Osteoblast (primary cell): ENCODE measurements around the gene WNT8B. TPM values are rescaled to one million over a fixed set of nuclear protein-coding genes. Genes with fewer than 3 reads are reported as not detected.

Experiments
- DNase-seq: peaks from one replicate; pipeline ENCODE4 v3.0.0; 2011; ENCODE audit warnings: low spot score, mixed read lengths; ENCODE audit not compliant: insufficient read length; ENCODE audit errors: missing footprints
- H2AFZ ChIP-seq: 2 replicates; pipeline ENCODE4 v1.6.0; 2011; ENCODE audit warnings: mild to moderate bottlenecking, low read length
- H3K27ac ChIP-seq: 2 replicates; pipeline ENCODE4 v1.5.1; 2011; ENCODE audit warnings: mild to moderate bottlenecking, low read depth, low read length, moderate library complexity
- H3K27me3 ChIP-seq: 2 replicates; pipeline ENCODE4 v1.6.0; 2012; ENCODE audit warnings: mild to moderate bottlenecking, control low read depth, inconsistent platforms, low read length, moderate library complexity; ENCODE audit not compliant: insufficient read depth
- H3K36me3 ChIP-seq: 2 replicates; pipeline ENCODE4 v1.5.1; 2011; ENCODE audit warnings: mild to moderate bottlenecking, low read length, control low read depth, moderate library complexity; ENCODE audit not compliant: insufficient read depth
- H3K4me1 ChIP-seq: 2 replicates; pipeline ENCODE4 v1.5.1; 2011; ENCODE audit warnings: mild to moderate bottlenecking, low read length, control low read depth, moderate library complexity; ENCODE audit not compliant: insufficient read depth
- H3K4me2 ChIP-seq: 2 replicates; pipeline ENCODE4 v1.6.0; 2011; ENCODE audit warnings: mild to moderate bottlenecking, low read length; ENCODE audit not compliant: insufficient read depth
- H3K4me3 ChIP-seq: fragments of 200-600 bp; sonication (generic); 3 replicates; pipeline ENCODE4 v1.5.1; 2012; ENCODE audit warnings: mild to moderate bottlenecking, low read length, inconsistent platforms; ENCODE audit not compliant: insufficient read depth
- H3K79me2 ChIP-seq: 2 replicates; pipeline ENCODE4 v1.6.0; 2012; ENCODE audit warnings: mild to moderate bottlenecking, low read length, control low read depth, inconsistent platforms; ENCODE audit not compliant: insufficient read depth
- H3K9me3 ChIP-seq: 2 replicates; pipeline ENCODE4 v1.5.1; 2011; ENCODE audit warnings: low read depth, low read length, control low read depth
- H4K20me1 ChIP-seq: 2 replicates; pipeline ENCODE4 v1.6.0; 2012; ENCODE audit warnings: mild to moderate bottlenecking, low read length, control low read depth; ENCODE audit not compliant: insufficient read depth
- total RNA-seq: library from RNA; depleted of rRNA; stranded (reverse); fragments of >200 nt; gene quantifications from 2 replicates; pipeline ENCODE4 v1.2.3, GENCODE V29; 2012
- TF ChIP-seq, protein P1 (sequence below): IDR thresholded peaks from 2 replicates; pipeline ENCODE4 v1.5.1; 2011; ENCODE audit warnings: mild to moderate bottlenecking, low read depth, low read length, moderate library complexity; ENCODE audit errors: extremely low read depth

WNT8B gene
- total RNA-seq, 1 donor, result not detected

DNA sequence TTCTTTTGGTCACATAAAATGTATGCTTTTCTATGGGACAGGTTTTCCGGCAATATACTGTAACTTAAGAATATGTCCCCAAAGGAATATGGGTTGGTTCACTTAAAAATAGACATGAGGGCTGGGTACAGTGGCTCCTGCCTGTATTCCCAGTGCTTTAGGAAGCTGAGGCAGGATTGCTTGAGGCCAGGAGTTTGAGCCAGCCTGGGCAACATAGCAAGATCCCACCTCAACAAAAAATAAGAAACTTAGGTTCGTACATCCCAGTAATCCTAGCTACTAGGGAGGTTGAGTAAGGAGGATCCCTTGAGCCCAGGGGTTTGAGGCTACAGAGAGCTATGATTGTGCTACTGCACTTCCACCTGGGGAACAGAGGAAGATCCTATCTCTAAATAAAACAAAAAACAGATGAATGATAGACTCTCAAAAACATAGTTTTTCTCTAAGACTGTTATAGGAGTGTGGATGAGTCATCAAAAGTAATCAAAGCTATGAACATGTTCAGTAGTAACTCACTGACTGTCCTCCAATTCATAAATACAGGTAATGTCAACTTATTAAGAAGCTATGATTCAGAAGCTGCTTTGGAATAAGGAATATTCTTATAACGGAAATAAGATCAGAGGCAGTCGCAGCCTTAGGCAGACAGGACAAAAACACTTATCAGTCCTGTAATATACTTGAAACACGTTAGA, 59.4 kb downstream of the WNT8B start:
- peaks cover 40% of the 10 kb centered on the region for H3K36me3 ChIP-seq
- no peaks in the 10 kb centered on the region for H3K27me3 ChIP-seq
- no peak overlapping the region for H2AFZ ChIP-seq
- DNase-seq, result no peak
- no peak overlapping the region for H3K27ac ChIP-seq
- H3K4me2 ChIP-seq, result no peak overlapping the region
- H3K4me1 ChIP-seq, result peaks cover 26% of the 10 kb centered on the region
- TF ChIP-seq, protein P1, sequence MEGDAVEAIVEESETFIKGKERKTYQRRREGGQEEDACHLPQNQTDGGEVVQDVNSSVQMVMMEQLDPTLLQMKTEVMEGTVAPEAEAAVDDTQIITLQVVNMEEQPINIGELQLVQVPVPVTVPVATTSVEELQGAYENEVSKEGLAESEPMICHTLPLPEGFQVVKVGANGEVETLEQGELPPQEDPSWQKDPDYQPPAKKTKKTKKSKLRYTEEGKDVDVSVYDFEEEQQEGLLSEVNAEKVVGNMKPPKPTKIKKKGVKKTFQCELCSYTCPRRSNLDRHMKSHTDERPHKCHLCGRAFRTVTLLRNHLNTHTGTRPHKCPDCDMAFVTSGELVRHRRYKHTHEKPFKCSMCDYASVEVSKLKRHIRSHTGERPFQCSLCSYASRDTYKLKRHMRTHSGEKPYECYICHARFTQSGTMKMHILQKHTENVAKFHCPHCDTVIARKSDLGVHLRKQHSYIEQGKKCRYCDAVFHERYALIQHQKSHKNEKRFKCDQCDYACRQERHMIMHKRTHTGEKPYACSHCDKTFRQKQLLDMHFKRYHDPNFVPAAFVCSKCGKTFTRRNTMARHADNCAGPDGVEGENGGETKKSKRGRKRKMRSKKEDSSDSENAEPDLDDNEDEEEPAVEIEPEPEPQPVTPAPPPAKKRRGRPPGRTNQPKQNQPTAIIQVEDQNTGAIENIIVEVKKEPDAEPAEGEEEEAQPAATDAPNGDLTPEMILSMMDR, result no peak
- no peaks in the 10 kb centered on the region for H3K9me3 ChIP-seq
- H4K20me1 ChIP-seq, result peaks cover 5% of the 10 kb centered on the region
- no peak overlapping the region for H3K4me3 ChIP-seq
- H3K79me2 ChIP-seq, result peaks cover 7% of the 10 kb centered on the region

- peaks cover 12% of the 10 kb centered on the region for H3K79me2 ChIP-seq
- H3K27me3 ChIP-seq, result no peaks in the 10 kb centered on the region
- TF ChIP-seq, protein P1, result no peak
- peaks cover 26% of the 10 kb centered on the region for H3K4me1 ChIP-seq
- DNase-seq, result no peak
- H3K36me3 ChIP-seq, result peaks cover 40% of the 10 kb centered on the region
- H3K4me3 ChIP-seq, result no peak overlapping the region
- H4K20me1 ChIP-seq, result peaks cover 5% of the 10 kb centered on the region
- H3K4me2 ChIP-seq, result no peak overlapping the region
- no peak overlapping the region for H2AFZ ChIP-seq
- no peak overlapping the region for H3K27ac ChIP-seq
- no peaks in the 10 kb centered on the region for H3K9me3 ChIP-seq
These were observed 60.1 kb downstream of the WNT8B start for GRCh38 chr10:100522945-100523344.

DNA sequence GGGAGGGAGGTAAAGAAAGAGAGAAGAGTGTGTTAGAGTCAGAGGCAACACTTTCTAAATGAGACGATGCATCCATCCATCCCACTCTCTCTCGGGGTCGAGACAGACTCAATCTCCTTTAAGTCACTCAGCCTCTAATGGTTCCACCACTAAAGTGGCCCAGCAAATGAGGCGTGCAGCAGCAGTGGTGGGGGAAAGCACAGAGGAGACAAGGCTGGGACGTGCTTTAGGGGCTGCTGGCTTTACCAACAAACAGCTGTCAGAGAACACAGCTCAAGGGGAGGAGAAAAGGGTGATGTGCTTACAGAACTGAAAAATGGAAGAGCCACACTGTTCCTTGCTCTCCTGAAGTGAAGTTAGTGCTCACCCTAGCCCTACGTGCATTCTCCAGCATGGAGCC, 61.4 kb downstream of the WNT8B start:
- no peak overlapping the region for H3K27ac ChIP-seq
- H3K4me2 ChIP-seq, result no peak overlapping the region
- TF ChIP-seq, protein P1, result no peak
- peaks cover 11% of the 10 kb centered on the region for H4K20me1 ChIP-seq
- H2AFZ ChIP-seq, result no peak overlapping the region
- H3K79me2 ChIP-seq, result peaks cover 24% of the 10 kb centered on the region
- no peak for DNase-seq
- H3K4me1 ChIP-seq, result peaks cover 33% of the 10 kb centered on the region
- H3K9me3 ChIP-seq, result no peaks in the 10 kb centered on the region
- peaks cover 40% of the 10 kb centered on the region for H3K36me3 ChIP-seq
- no peaks in the 10 kb centered on the region for H3K27me3 ChIP-seq
- no peak overlapping the region for H3K4me3 ChIP-seq

DNA sequence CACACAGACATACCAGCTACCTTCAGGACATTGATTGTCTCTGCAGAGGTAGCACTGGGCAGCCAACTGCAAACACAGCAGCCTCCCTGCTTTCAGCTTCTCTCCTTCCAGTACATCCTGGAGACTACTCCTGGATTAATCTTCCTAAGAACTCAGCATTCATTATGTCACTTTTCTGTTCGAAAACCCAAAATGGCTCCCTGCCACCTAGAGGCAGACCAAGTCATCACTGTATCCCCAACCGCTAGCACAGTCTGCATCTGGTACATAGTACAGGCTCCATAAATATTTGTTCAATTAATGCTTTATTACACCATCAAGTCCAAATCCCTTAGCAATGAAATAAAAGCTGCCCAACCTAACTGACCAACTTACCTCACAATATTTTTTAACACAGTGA, 61.8 kb downstream of the WNT8B start:
- peaks cover 29% of the 10 kb centered on the region for H3K79me2 ChIP-seq
- DNase-seq, result no peak
- no peak overlapping the region for H2AFZ ChIP-seq
- peaks cover 11% of the 10 kb centered on the region for H4K20me1 ChIP-seq
- no peak overlapping the region for H3K4me2 ChIP-seq
- no peak overlapping the region for H3K27ac ChIP-seq
- H3K9me3 ChIP-seq, result no peaks in the 10 kb centered on the region
- TF ChIP-seq, protein P1, result no peak
- no peak overlapping the region for H3K4me3 ChIP-seq
- H3K4me1 ChIP-seq, result peaks cover 30% of the 10 kb centered on the region
- peaks cover 40% of the 10 kb centered on the region for H3K36me3 ChIP-seq
- no peaks in the 10 kb centered on the region for H3K27me3 ChIP-seq
